A549 (cell line): ENCODE data around the gene DOCK10.

Experiments used
- CEBPB ChIP-seq, 2 experiments: fragments of >200 bp in 1 of 2; sonication (Bioruptor Twin) in 1 of 2; formaldehyde crosslinking in 1 of 2; IDR thresholded peaks; 2 replicates each; pipeline ENCODE4 v1.6.1; 2012 to 2016
- CHD2 ChIP-seq: fragments of 150-350 bp; IDR thresholded peaks from 2 replicates; pipeline ENCODE4 v1.6.1; 2014; ENCODE audit warnings: low read length; ENCODE audit not compliant: partially characterized antibody
- E2F6 ChIP-seq: IDR thresholded peaks from 2 replicates; pipeline ENCODE4 v1.6.1; 2012; ENCODE audit warnings: low read depth, borderline replicate concordance
- EP300 ChIP-seq, 2 experiments: fragments of >200 bp; sonication (Bioruptor Twin); formaldehyde crosslinking; IDR thresholded peaks; 2 replicates in 1 of 2; 3 replicates in 1 of 2; pipeline ENCODE4 v1.6.1; 2016 to 2017
- HES2 ChIP-seq: fragments of >200 bp; sonication (Bioruptor Twin); formaldehyde crosslinking; IDR thresholded peaks from 2 replicates; pipeline ENCODE4 v1.6.1; 2016
- HOXA7 ChIP-seq: fragments of 250-450 bp; sonication (Bioruptor Pico); IDR thresholded peaks from 2 replicates; pipeline ENCODE4 v1.5.0; 2020; ENCODE audit warnings: mild to moderate bottlenecking, moderate library complexity
- MAX ChIP-seq: IDR thresholded peaks from 2 replicates; pipeline ENCODE4 v1.6.1; 2012
- MAZ ChIP-seq: fragments of 150-350 bp; IDR thresholded peaks from 2 replicates; pipeline ENCODE4 v1.6.1; 2014; ENCODE audit warnings: antibody characterized with exemption, low read depth, low read length, borderline replicate concordance
- NR3C1 ChIP-seq: fragments of >200 bp; sonication (Bioruptor Twin); formaldehyde crosslinking; IDR thresholded peaks from 3 replicates; pipeline ENCODE4 v1.6.1; 2017
- POLR2A ChIP-seq: IDR thresholded peaks from 2 replicates; pipeline ENCODE4 v1.6.1; 2012; ENCODE audit warnings: mild to moderate bottlenecking, low read length
- RAD21 ChIP-seq, 2 experiments: fragments of >200 bp in 1 of 2; sonication (Bioruptor Twin) in 1 of 2; formaldehyde crosslinking in 1 of 2; IDR thresholded peaks in 1 of 2; conservative IDR thresholded peaks in 1 of 2; 2 replicates in 1 of 2; 3 replicates in 1 of 2; pipeline ENCODE4 v1.6.1; 2012 to 2018; ENCODE audit warnings: inconsistent platforms in 1 of 2
- SMC3 ChIP-seq: fragments of >200 bp; sonication (Bioruptor Twin); formaldehyde crosslinking; IDR thresholded peaks from 3 replicates; pipeline ENCODE4 v1.6.1; 2018; ENCODE audit warnings: inconsistent platforms
- TFCP2L1 ChIP-seq: fragments of 250-450 bp; sonication (Bioruptor Pico); IDR thresholded peaks from 2 replicates; pipeline ENCODE4 v1.5.0; 2021; ENCODE audit warnings: mild to moderate bottlenecking
- TF ChIP-seq, protein P1 (sequence below): fragments of >200 bp; sonication (Bioruptor Twin); formaldehyde crosslinking; IDR thresholded peaks from 3 replicates; pipeline ENCODE4 v1.5.1; 2016

- TF ChIP-seq, protein P1, sequence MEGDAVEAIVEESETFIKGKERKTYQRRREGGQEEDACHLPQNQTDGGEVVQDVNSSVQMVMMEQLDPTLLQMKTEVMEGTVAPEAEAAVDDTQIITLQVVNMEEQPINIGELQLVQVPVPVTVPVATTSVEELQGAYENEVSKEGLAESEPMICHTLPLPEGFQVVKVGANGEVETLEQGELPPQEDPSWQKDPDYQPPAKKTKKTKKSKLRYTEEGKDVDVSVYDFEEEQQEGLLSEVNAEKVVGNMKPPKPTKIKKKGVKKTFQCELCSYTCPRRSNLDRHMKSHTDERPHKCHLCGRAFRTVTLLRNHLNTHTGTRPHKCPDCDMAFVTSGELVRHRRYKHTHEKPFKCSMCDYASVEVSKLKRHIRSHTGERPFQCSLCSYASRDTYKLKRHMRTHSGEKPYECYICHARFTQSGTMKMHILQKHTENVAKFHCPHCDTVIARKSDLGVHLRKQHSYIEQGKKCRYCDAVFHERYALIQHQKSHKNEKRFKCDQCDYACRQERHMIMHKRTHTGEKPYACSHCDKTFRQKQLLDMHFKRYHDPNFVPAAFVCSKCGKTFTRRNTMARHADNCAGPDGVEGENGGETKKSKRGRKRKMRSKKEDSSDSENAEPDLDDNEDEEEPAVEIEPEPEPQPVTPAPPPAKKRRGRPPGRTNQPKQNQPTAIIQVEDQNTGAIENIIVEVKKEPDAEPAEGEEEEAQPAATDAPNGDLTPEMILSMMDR = no peak
- TF ChIP-seq EP300 (IDR thresholded peaks at IDR 0.05) (no peak), E2F6 (no peak), CEBPB (IDR thresholded peaks at IDR 0.05) (no peak), CHD2 (no peak), POLR2A (no peak), SMC3 (no peak), NR3C1 (no peak), MAX (no peak), TFCP2L1 (no peak), HOXA7 (CRISPR knock-in tag) (no peak), MAZ (no peak), RAD21 (conservative IDR thresholded peaks at IDR 0.05 in 1 of 2, IDR thresholded peaks at IDR 0.05 in 1 of 2) (no peak), HES2 (no peak)
Measured at GRCh38 chr2:224904381-224904780, 137.9 kb downstream of the DOCK10 start.
